Measurements from ENCODE around the gene CEBPZ.

The CEBPZ gene

DNA sequence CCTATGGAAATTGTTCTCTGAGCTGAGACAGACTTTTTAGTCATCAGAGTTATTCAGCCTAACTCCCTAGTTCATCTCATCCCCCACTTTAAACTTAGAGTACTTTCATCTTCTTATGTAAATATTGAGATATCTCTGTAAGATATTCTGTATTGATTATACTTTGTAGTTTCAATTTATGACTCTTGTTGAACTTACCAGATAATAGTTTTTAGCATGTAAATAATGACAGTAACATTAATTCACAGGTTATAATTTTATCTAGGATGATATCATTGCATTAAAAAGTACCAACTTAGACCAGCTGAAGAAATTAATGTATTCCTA is 59.8 kb downstream of the CEBPZ start:
- no peak for DNase-seq

GRCh38 chr2:37168217-37168981 is 63.0 kb downstream of the CEBPZ start:
- peak; percentile 57 for DNase-seq

- no peak for DNase-seq
These were observed 63.7 kb downstream of the CEBPZ start for GRCh38 chr2:37167636-37168180.

DNA sequence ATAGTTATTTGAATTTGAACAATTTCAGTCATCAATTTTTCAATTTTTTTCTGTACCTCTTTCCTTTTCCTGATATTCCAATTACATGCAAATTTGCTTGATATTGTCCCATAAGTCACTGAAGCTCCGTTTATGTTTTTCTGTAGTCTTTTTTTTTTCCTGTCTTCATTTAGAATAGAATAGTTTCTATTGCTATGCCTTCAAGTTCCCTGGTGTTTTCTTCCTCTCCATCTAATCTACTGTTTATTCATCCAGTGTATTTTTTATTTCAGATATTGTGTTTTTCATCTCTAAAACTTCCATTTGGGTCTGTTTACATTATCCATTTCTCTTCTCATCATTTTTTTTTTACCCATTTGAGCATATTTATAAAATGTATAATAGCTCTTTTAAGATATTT is 66.6 kb downstream of the CEBPZ start:
- no peak for DNase-seq

GRCh38 chr2:37156857-37157714 is 74.3 kb downstream of the CEBPZ start, which contains the start of gene EIF2AK2:
EIF2AK2 (minus strand) TSS chr2:37156980; CDS start chr2:37147806, 9,174 bp downstream.
- peak; percentile 90 for DNase-seq

DNA sequence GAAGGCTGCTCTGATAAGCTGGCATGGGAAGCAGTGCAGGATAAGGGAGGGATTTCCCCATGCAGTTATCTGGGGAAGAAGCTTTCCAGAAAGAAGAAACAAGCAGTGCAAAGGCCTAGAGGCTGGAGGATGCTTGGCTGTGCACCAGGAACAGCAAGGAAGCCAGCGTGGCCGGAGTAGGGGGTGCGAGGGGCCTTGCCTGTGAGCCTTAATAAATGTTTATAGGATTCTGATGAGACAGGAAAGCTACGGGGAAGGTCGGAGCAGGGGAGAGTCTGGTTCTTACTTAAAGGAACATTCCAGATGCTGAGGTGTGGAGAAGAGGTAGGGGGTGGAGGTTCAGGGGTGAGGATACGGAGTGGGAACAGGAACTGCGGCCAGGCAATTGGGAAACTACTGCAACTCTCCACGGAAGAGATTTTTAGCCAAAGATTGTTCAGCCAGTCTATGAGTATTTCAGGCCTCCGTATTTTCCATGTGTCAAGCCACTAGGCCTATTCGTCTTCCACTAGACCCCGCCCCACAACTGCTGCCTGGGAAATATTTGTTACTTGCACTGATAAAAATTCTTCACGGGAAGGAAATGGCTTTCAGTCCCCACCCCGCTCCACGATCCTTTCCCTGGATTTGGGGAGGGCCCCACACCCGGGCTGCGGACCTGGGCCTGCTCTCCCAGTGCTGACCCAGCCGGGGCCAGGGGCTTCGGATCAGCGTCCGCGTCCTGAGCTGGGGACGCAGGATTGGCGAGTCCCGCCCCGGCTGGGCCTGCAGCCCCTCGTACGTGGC is 75.1 kb downstream of the CEBPZ start:
- peak; percentile 21 for DNase-seq

DNA sequence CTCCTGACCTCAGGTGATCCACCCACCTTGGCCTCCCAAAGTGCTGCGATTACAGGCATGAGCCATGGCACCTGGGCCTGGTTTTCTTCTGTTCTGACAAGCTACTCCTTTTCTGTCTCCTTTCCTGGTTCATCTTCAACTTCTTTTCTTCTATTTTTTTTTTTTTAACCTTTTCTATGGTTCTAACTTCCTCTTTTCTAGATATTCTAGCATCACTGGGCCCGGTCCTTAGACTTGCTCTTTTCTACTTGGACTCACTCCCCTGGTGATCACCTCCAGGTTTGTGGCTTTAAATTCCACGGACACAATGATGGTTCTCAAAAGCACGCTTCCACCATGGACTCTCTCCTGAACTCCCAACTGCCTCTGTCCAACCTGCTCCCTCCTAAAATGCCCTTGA is 76.6 kb downstream of the CEBPZ start:
- DNase-seq: no peak

DNA sequence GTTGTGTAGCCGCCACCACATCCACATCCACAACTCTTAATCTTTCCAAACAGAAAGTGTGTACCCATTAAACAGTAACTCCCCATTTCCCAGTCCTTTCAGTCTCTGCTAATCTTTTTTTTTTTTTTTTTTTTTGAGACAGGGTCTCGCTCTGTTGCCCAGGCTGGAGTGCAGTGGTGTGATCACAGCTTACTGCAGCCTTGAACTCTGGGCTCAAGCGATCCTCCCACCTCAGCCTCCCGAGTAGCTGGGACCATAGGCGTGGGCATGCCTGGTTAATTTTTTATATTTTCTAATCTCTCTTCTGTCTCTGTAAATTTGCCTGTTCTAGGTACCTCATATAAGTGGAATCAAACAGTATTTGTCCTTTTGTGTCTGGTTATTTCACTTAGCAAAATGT is 78.2 kb downstream of the CEBPZ start:
- DNase-seq: no peak

Measured in activated CD4-positive, alpha-beta T cell treated with anti-CD3 and anti-CD28 coated beads, Interleukin-10, Interleukin-2, amounts not matched to agents 100 ng/mL and 50 ng/mL, durations not matched to agents 16 hours and 8 hours (primary cell).